Tibial nerve (tissue), 3 donors: ENCODE results near the gene CRYBG1.

Experiments used
- CTCF ChIP-seq, 5 experiments: fragments of 200-600 bp in 3 of 5; fragments of 450-650 bp in 2 of 5; sonication (generic) in 3 of 5; IDR thresholded peaks; one replicate each; pipeline ENCODE4 v1.5.1; 2016 to 2019; ENCODE audit warnings: antibody characterized with exemption in 5 of 5, mild to moderate bottlenecking in 3 of 5, moderate library complexity in 2 of 5
- POLR2A ChIP-seq, 2 donors: fragments of 450-650 bp; IDR thresholded peaks; one replicate each; pipeline ENCODE4 v1.6.1; 2017; ENCODE audit warnings: antibody characterized with exemption in 2 of 2, mild to moderate bottlenecking in 2 of 2, moderate library complexity in 2 of 2

GRCh38 chr6:106440546-106440945, 80.0 kb downstream of the CRYBG1 start:
- TF ChIP-seq CTCF (IDR thresholded peaks at IDR 0.05): no peak
- no peak for TF ChIP-seq POLR2A (IDR thresholded peaks at IDR 0.05)
